ENCODE results near the gene PTBP2.

PTBP2 gene

GRCh38 chr1:96688767-96689166, 32.8 kb upstream of the PTBP2 start:
- intact Hi-C loops (cut with DNase I; ENCODE audit: low total_unique reads): no loop called here
- no peak for DNase-seq
- Histone ChIP-seq H3K27me3 (no peaks in the 10 kb centered on the region), H3K9me3 (no peaks in the 10 kb centered on the region), H3K27ac (no peak overlapping the region), H3K36me3 (no peaks in the 10 kb centered on the region), H3K4me1 (no peaks in the 10 kb centered on the region), H3K4me3 (no peak overlapping the region)
- TF ChIP-seq, protein P1, sequence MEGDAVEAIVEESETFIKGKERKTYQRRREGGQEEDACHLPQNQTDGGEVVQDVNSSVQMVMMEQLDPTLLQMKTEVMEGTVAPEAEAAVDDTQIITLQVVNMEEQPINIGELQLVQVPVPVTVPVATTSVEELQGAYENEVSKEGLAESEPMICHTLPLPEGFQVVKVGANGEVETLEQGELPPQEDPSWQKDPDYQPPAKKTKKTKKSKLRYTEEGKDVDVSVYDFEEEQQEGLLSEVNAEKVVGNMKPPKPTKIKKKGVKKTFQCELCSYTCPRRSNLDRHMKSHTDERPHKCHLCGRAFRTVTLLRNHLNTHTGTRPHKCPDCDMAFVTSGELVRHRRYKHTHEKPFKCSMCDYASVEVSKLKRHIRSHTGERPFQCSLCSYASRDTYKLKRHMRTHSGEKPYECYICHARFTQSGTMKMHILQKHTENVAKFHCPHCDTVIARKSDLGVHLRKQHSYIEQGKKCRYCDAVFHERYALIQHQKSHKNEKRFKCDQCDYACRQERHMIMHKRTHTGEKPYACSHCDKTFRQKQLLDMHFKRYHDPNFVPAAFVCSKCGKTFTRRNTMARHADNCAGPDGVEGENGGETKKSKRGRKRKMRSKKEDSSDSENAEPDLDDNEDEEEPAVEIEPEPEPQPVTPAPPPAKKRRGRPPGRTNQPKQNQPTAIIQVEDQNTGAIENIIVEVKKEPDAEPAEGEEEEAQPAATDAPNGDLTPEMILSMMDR (IDR thresholded peaks at IDR 0.05): no peak

GRCh38 chr1:96695954-96696353, 25.6 kb upstream of the PTBP2 start:
- Histone ChIP-seq H3K27ac (no peak overlapping the region), H3K27me3 (no peaks in the 10 kb centered on the region), H3K9me3 (no peaks in the 10 kb centered on the region), H3K4me1 (no peaks in the 10 kb centered on the region), H3K36me3 (no peaks in the 10 kb centered on the region), H3K4me3 (no peak overlapping the region)
- TF ChIP-seq, protein P1 (IDR thresholded peaks at IDR 0.05): no peak
- intact Hi-C loops (cut with DNase I; ENCODE audit: low total_unique reads): no loop called here
- no peak for DNase-seq

DNA sequence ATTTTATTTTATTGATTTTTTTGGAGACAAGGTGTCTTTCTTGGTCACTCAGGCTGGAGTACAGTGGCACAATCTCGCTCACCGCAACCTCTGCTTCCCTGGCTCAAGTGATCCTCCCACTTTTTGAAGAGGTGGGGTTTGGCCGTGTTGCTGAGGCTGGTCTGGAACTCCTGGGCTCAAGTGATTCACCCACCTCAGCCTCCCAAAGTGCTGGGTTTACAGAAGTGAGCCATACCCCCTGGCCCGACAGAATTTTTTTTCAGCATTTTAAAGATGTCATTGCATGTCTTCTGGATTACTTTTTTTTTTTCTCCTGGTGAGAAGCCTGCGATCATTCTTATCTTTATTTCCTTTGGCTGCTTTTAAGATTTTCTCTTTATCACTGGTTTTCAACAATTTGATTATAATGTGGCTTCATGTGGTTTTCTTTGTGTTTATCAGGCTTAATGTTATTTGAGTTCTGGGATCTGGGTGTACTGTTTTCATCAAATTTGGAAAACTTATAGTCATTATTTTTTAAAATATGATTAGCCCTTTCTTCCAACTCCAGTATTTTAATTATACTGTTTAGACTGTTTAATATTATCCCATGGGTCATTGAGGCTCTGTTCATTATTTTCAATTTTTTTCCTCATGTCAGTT, 23.1 kb upstream of the PTBP2 start:
- intact Hi-C loops (cut with DNase I; ENCODE audit: low total_unique reads): no loop called here
- no peaks in the 10 kb centered on the region for H3K4me1 ChIP-seq
- H3K36me3 ChIP-seq: no peaks in the 10 kb centered on the region
- TF ChIP-seq, protein P1 (IDR thresholded peaks at IDR 0.05): no peak
- no peaks in the 10 kb centered on the region for H3K9me3 ChIP-seq
- no peak overlapping the region for H3K27ac ChIP-seq
- H3K4me3 ChIP-seq: no peak overlapping the region
- H3K27me3 ChIP-seq: no peaks in the 10 kb centered on the region
- DNase-seq: no peak

- TF ChIP-seq, protein P1 (IDR thresholded peaks at IDR 0.05): no peak
- intact Hi-C loops (cut with DNase I; ENCODE audit: low total_unique reads): no loop called here
- DNase-seq: no peak
- Histone ChIP-seq H3K4me3 (no peak overlapping the region), H3K4me1 (no peaks in the 10 kb centered on the region), H3K27me3 (no peaks in the 10 kb centered on the region), H3K9me3 (no peaks in the 10 kb centered on the region), H3K27ac (no peak overlapping the region), H3K36me3 (no peaks in the 10 kb centered on the region)
These were observed 18.4 kb upstream of the PTBP2 start for GRCh38 chr1:96703186-96703585.

DNA sequence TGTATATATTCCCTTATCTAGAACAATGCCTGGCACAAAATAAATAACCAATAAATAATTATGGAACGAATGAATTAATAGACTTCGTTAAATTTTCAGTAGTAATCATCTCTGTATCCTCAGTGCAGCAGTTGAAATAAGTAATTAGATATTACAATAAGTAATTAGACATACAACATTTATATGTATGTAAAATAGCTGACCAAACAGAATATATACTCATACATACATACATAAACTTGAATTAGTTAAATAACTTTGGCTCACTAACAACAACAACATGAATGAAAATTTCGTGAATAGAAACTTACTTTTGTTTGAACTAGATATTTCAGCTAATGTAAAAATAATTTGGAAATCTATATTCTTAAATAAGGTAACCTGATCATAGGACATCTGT, 14.6 kb upstream of the PTBP2 start:
- H3K9me3 ChIP-seq: no peaks in the 10 kb centered on the region
- intact Hi-C loops (cut with DNase I; ENCODE audit: low total_unique reads): no loop called here
- H3K36me3 ChIP-seq: no peaks in the 10 kb centered on the region
- H3K27me3 ChIP-seq: no peaks in the 10 kb centered on the region
- H3K4me1 ChIP-seq: no peaks in the 10 kb centered on the region
- H3K27ac ChIP-seq: no peak overlapping the region
- no peak for DNase-seq
- TF ChIP-seq, protein P1 (IDR thresholded peaks at IDR 0.05): no peak
- no peak overlapping the region for H3K4me3 ChIP-seq

DNA sequence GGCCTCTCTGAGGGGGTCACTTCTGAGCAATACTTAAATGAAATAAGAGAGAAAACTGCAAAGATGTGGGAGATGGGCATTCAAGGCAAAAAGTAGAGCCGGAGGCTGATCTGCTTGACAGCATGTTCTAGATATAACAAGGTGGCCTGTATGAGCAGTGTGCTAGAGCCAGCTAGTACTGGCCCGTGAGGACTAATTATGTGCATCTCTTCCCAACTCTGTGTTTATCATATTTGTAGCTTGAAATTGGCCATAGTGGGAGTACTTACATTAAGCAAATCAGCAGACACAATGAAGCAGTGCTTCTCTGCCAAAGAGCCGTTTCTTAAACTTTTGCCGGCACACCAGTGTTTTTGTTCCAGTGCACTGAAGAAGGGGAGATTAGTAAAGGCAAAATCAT, 13.1 kb upstream of the PTBP2 start:
- intact Hi-C loops (cut with DNase I; ENCODE audit: low total_unique reads): no loop called here
- no peaks in the 10 kb centered on the region for H3K27me3 ChIP-seq
- H3K4me1 ChIP-seq: no peaks in the 10 kb centered on the region
- no peak for DNase-seq
- no peaks in the 10 kb centered on the region for H3K36me3 ChIP-seq
- no peak overlapping the region for H3K4me3 ChIP-seq
- TF ChIP-seq, protein P1 (IDR thresholded peaks at IDR 0.05): no peak
- no peak overlapping the region for H3K27ac ChIP-seq
- H3K9me3 ChIP-seq: no peaks in the 10 kb centered on the region
